A673 (cell line): Measurements from ENCODE around the gene MAGI3. TPM values are rescaled to one million over a fixed set of nuclear protein-coding genes. Genes with fewer than 3 reads are reported as not detected.

ENCODE experiments used
- BruUV-seq: library from RNA; stranded (reverse); fragments of 400-500 nt; replicated peaks from 2 replicates; lab custom pipeline; 2021; lab: Mats Ljungman, UMichigan
- CTCF ChIA-PET: fragments of 300-600 bp; sonication (Branson Sonifier 250); formaldehyde crosslinking; loops from one replicate; lab custom pipeline; 2022; ENCODE audit warnings: antibody characterized with exemption; lab: Charles Lee
- POLR2A ChIA-PET: fragments of 300-600 bp; sonication (Branson Sonifier 250); formaldehyde crosslinking; loops from one replicate; lab custom pipeline; 2022; ENCODE audit warnings: antibody characterized with exemption; ENCODE audit not compliant: low non-redundant PET; lab: Charles Lee
- DNase-seq: peaks from one replicate; pipeline ENCODE4 v3.0.0-alpha.2; 2015; ENCODE audit warnings: low spot score
- H3K27ac ChIP-seq: fragments of 200-600 bp; sonication (generic); 2 replicates; pipeline ENCODE4 v1.5.1; 2016; ENCODE audit warnings: mixed run types, low read depth, mild to moderate bottlenecking, mixed read lengths, antibody characterized with exemption, low read length; ENCODE audit not compliant: poor library complexity, severe bottlenecking
- H3K27me3 ChIP-seq: fragments of 200-600 bp; sonication (generic); replicated peaks from 2 replicates; pipeline ENCODE4 v1.6.1; 2017; ENCODE audit warnings: mixed run types, low read depth, mild to moderate bottlenecking, mixed read lengths, antibody characterized with exemption, low read length; ENCODE audit not compliant: insufficient read depth, poor library complexity
- H3K36me3 ChIP-seq: fragments of 200-600 bp; sonication (generic); 2 replicates; pipeline ENCODE4 v1.6.1; 2016; ENCODE audit warnings: mixed run types, mild to moderate bottlenecking, mixed read lengths, antibody characterized with exemption, low read length; ENCODE audit not compliant: insufficient read depth, poor library complexity, severe bottlenecking
- H3K4me1 ChIP-seq: fragments of 200-600 bp; sonication (generic); 2 replicates; pipeline ENCODE4 v1.6.1; 2017; ENCODE audit warnings: mixed run types, mild to moderate bottlenecking, mixed read lengths, antibody characterized with exemption, low read length; ENCODE audit not compliant: insufficient read depth, poor library complexity, severe bottlenecking
- H3K4me3 ChIP-seq: fragments of 200-600 bp; sonication (generic); 2 replicates; pipeline ENCODE4 v1.5.1; 2016; ENCODE audit warnings: low read depth, mixed run types, mild to moderate bottlenecking, mixed read lengths, low read length; ENCODE audit not compliant: poor library complexity, severe bottlenecking
- H3K9me3 ChIP-seq: fragments of 200-600 bp; sonication (generic); 2 replicates; pipeline ENCODE4 v1.6.1; 2016; ENCODE audit warnings: mixed run types, low read depth, mild to moderate bottlenecking, mixed read lengths, antibody characterized with exemption, low read length; ENCODE audit not compliant: poor library complexity, severe bottlenecking
- CTCF ChIP-seq: fragments of 300-800, 200-600 bp; sonication (generic); conservative IDR thresholded peaks from 2 replicates; pipeline ENCODE4 v1.5.1; 2017; ENCODE audit warnings: low read depth, mild to moderate bottlenecking, antibody characterized with exemption, low read length, moderate library complexity, mixed read lengths
- EZH2 ChIP-seq: fragments of 200-600 bp; sonication (generic); IDR thresholded peaks from 2 replicates; pipeline ENCODE4 v1.6.1; 2017; ENCODE audit warnings: borderline replicate concordance, low read depth, mild to moderate bottlenecking, mixed read lengths, antibody characterized with exemption, low read length; ENCODE audit not compliant: poor library complexity, severe bottlenecking
- intact Hi-C: fragments of 100-400 bp; cut with micrococcal nuclease; formaldehyde crosslinking; loops from one replicate; pipeline ENCODE4 v1.10.0; 2022; ENCODE audit not compliant: unreplicated experiment
- total RNA-seq: library from RNA; stranded (reverse); gene quantifications from 2 replicates; pipeline ENCODE4 v1.2.3, GENCODE V29; 2021

Gene MAGI3
- total RNA-seq, 1 experiment from 2014 or later, result 5.1 TPM

GRCh38 chr1:113653741-113654140, 263.4 kb downstream of the MAGI3 start:
- ChIA-PET CTCF (no interaction called here), POLR2A (no interaction called here)
- no TSS peak for BruUV-seq
- no peaks in the 10 kb centered on the region for H3K4me1 ChIP-seq
- no peaks in the 10 kb centered on the region for H3K27me3 ChIP-seq
- TF ChIP-seq CTCF, result no peak
- TF ChIP-seq EZH2, result no peak
- DNase-seq, result no peak
- H3K9me3 ChIP-seq, result no peaks in the 10 kb centered on the region
- intact Hi-C loops, result no loop called here
- H3K36me3 ChIP-seq, result no peaks in the 10 kb centered on the region
- no peak overlapping the region for H3K4me3 ChIP-seq
- H3K27ac ChIP-seq, result no peak overlapping the region

- intact Hi-C loops, result no loop called here
- no peaks in the 10 kb centered on the region for H3K27me3 ChIP-seq
- CTCF ChIA-PET, result interaction anchor here (0.6 kb wide), 1 partner anchor 160 kb away, joined by 5 read pairs; no protein-coding TSS in a partner anchor
- BruUV-seq, result no TSS peak
- H3K4me3 ChIP-seq, result no peak overlapping the region
- POLR2A ChIA-PET, result no interaction called here
- TF ChIP-seq CTCF (no peak), EZH2 (no peak)
- H3K4me1 ChIP-seq, result no peaks in the 10 kb centered on the region
- H3K9me3 ChIP-seq, result no peaks in the 10 kb centered on the region
- H3K36me3 ChIP-seq, result no peaks in the 10 kb centered on the region
- no peak for DNase-seq
- H3K27ac ChIP-seq, result no peak overlapping the region
Measured at GRCh38 chr1:113654883-113655282, 264.6 kb downstream of the MAGI3 start.

- no peaks in the 10 kb centered on the region for H3K9me3 ChIP-seq
- no peaks in the 10 kb centered on the region for H3K4me1 ChIP-seq
- H3K27ac ChIP-seq, result no peak overlapping the region
- TF ChIP-seq CTCF, result no peak
- no peak for TF ChIP-seq EZH2
- H3K4me3 ChIP-seq, result no peak overlapping the region
- ChIA-PET POLR2A (no interaction called here), CTCF (no interaction called here)
- no peaks in the 10 kb centered on the region for H3K27me3 ChIP-seq
- no TSS peak for BruUV-seq
- intact Hi-C loops, result no loop called here
- no peaks in the 10 kb centered on the region for H3K36me3 ChIP-seq
- no peak for DNase-seq
Measured at GRCh38 chr1:113657126-113657525, 266.8 kb downstream of the MAGI3 start.
